Eye (tissue), 1 donor: Measurements from ENCODE around the gene ORAI1.
"Not testable (repeated sequence)": the region's sequence is repeated elsewhere in the genome, so short reads cannot be mapped to it uniquely, and the experiment has no call there.

Experiments used
- DNase-seq: peaks from one replicate; pipeline ENCODE4 v3.0.0-alpha.2; 2015

Gene ORAI1

DNA sequence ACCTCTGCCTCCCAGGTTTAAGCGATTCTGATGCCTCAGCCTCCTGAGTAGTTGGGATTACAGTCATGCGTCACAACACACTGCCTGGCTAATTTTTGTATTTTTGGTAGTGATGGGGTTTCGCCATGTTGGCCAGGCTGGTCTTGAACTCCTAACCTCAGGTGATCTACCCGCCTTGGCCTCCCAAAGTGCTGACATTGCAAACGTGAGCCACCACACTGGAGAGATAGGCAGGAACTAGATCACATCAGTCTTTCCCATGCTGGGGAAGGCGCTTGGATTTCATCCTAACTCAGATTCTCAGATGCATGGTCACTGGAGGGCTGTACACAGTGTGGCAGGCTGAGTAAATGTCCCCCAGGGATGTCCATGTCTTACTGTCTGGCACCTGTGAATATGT lies 18.0 kb upstream of the ORAI1 start:
- DNase-seq = no peak

DNA sequence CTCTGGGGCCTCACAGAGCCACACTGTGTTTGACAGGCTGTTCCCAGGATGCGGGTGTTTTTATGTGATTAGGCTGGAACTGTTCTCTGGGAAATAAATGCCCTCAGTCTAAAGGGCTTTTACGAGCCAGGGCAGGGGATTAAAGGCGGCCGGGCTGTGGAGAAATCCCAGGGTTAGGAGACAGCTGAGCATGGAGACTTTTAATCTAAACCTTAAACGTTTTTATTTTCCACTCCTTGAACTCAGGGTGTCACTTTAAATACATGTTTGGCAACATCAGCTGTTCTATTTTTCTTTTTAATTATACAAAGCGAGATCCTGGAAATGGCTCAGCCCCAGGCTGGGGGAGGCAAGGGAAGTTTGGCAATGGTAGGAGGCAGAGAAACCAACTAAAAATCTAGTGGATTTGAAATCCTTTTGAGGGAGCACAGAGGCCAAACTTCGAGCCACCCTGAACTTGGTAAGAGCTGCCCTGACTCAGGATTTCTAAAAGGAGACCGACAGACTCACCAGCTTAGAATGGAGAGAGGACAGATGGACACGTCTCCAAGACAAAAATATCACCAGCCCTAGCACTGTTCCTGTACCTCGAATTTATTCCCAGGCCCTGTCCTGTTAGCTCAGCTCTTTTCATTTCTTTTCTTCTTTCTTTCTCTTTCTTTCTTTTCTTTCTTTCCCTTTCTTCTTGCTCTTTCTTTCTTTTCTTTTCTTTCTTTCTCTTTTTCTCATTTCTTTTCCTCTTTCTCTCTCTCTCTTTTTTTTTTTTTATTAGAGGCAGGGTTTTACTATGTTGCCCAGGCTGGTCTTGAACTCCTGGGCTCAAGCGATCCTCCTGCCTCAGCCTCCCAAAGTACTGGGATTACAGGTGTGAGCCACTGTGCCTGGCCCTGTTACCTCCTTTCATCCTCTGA lies 15.8 kb upstream of the ORAI1 start:
- DNase-seq = peak; percentile 23

DNA sequence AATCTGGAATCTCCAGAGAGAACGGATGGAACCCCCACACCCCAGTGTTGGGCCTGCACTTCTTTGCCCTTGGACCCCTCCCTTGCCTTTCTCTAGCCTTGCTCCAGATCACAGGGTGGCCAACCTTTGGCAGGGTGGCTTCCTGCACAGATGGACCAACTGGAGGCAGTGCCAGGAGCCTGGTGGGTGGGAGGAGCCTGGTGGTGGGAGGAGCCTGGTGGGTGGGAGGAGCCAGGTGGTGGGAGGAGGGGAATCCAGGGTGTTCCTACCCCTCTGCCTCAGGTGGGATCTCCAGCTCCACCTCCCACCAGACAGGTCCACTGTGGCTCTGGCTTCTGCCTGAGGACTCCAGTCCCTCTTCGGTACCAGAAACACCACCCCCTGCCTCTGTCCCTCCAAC lies 15.0 kb upstream of the ORAI1 start:
- no peak for DNase-seq

DNA sequence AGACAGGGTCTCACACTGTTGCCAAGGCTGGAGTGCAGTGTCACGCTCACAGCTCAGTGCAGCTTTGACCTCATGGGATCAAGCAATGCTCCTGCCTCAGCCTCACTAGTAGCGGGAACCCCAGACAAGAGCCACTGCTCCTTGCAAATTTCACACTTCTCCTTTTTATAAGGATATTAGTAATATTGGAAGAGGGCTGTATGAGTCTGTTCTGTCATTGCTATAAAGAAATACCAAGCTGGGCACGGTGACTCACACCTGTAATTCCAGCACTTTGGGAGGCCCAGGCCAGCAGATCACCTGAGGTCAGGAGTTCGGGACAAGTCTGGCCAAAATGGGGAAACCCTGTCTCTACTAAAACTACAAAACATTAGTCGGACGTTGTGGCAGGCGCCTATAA lies 12.9 kb upstream of the ORAI1 start:
- no peak for DNase-seq

DNA sequence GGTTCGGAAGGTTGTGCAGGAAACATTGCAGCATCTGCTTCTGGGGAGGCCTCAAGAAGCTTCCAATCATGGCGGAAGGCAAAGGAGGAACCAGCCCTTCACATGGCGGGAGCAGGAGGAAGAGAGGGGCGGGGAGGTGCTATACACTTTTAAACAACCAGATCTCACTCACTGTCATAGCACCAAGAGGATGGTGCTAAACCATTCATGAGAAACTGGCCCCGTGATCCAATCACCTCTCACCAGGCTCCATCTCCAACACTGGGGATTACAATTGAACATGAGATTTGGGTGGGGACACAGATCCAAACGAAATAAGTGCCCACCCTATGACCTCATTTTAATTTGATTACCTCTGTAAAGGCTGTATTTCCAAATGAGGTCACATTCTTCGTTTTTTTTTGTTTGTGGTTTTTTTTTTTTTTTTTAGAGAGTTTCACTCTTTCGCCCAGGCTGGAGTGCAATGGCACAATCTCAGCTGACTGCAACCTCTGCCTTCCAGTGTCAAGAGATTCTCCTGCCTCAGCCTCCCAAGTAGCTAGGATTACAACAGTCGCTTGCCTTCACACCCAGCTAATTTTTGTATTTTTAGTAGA lies 11.4 kb upstream of the ORAI1 start:
- no peak for DNase-seq

DNA sequence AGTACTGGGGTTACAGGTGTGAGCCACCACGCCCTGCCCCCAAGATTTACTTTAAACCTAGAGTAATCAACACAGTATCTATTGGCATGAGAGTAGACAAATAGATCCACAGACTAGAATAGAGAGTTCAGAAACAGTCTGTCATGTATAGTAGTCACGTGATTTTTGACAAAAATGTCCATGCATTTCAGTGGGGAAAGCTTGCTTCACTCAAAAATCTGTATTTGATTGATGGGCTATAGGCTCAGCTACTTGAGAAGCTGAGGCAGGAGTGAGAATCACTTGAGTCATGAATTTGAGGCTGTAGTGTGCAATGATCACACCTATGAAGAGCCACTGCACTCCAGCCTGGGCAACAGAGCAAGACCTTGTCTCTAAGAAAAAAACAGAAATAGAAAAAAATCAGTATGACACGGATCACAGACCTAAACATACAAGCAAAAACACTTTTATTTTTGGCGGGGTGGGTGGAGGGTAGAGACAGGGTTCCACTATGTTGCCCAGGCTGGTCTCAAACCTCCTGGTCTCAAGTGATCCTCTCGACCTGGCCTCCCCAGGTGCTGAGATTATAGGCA lies 7.6 kb upstream of the ORAI1 start:
- DNase-seq = no peak

DNA sequence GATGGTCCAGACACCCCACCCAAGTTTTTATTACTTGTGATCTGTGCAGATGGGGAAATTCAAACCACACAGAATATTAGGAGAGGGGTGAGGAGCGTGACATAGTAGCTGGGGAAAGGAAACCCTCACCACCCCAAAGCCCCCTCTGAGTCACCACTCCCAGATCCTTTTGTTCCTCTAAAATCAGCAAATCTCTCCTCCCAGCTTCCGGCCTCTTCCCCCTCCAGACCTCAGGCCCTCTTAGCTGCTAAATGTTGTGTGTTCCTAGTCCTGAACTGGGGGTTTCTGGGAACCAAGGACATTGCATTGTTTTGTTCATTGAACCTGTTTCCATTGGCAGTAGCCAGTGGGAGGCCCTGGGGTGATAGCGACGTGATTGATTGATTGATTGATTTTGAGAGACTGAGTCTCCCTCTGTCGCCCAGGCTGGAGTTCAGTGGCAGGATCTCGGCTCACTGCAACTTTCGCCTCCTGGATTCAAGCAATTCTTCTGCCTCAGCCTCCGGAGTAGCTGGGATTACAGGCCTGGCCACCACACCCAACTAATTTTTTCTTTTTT lies 5.9 kb upstream of the ORAI1 start:
- DNase-seq = peak; percentile 21

DNA sequence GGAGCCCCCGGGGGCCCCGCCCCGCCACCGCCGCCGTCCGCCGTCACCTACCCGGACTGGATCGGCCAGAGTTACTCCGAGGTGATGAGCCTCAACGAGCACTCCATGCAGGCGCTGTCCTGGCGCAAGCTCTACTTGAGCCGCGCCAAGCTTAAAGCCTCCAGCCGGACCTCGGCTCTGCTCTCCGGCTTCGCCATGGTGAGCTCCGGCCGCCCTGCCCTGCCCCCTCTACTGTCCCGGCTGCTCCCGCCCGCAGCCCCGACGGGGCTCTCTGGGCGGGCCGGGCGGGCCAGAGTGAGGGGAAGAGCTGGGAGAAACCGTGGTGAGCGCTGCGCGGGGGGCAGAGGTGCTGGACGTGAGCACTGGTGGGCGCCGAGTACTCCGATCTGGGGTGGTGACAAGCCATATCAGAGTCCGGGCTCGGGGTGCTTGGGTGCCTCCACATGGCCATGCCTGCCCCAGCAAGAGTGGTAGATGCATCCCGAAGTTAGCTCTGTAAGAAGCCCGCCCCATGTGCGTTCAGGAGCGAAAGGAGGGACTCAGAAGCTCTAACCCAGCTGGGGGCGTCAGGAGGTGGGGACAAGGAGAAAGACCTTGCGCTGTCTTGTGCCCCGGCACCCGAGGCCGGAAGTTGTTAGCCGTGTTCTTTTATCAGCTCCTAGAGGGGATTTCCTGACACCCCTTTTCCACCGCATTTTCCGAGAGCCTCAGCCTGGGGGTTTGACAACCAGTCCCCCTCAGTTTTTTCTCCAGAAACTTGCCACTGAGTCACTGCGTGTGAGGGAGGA lies 717 bp downstream of the ORAI1 start:
- peak; percentile 84 for DNase-seq

DNA sequence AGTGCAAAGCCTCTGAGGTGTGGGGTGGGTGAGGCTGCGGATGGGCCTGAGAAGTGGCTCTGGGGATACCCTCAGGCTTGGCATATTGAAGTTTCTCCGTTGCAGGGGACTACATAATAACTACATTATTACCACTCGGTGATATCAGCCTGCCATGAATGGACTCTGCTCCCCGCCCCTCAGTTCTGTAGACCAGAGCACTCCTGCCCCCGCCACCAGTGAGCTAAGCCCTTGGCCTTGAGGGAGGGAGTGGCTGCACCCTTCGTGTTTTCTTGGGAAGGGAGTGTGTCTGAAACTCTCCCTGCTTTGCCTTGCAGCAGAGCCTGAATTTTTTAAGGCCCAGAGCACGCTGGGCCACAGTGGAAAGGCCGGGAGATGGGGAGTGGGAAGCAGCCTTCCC lies 1.7 kb downstream of the ORAI1 start:
- no peak for DNase-seq

DNA sequence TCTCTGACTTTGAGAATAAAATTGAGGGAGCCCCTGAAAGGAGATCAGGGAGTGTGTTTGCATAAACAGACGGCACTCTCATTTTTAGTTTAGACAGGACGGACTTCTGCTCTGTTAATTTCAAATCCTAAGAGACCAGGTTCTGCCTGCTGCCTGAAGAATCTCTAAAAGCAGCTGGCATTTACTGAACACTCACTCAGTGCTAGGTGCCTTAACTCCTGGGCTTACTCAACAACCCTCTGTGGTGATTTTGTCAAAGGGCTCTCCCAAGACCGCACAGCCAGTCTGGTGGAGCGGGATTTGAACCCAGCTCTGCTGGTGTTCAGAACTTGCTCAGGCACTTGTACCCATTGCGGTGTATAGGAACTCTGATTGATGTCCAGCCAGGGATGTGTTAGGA lies 2.2 kb downstream of the ORAI1 start:
- no peak for DNase-seq

DNA sequence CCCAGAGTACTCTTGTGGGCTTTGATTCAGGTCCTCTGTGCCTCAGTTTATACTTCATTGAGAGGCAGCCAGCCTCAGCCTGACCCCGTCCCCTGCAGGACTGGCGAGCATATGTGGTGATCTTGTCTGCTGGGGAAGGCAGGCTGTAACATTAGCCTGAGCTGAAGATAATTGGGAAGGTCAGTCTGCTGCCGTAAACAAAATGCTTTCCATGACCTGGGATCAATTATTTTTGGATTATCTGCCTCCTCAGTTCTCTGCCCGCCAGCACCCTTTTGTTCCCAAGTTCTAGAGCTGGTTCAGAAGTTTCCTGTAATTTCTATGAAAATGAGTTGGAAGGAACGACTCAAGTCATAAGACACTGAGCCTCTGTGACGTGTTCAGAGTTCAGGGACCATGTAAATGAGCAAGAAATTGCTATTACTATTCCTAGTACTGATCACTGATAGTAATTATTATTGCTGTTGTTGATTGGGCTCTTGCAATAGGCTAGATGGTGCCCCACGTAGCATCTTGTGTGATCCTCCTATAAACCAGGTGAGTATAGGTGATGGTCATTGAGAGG lies 4.5 kb downstream of the ORAI1 start:
- DNase-seq = no peak

DNA sequence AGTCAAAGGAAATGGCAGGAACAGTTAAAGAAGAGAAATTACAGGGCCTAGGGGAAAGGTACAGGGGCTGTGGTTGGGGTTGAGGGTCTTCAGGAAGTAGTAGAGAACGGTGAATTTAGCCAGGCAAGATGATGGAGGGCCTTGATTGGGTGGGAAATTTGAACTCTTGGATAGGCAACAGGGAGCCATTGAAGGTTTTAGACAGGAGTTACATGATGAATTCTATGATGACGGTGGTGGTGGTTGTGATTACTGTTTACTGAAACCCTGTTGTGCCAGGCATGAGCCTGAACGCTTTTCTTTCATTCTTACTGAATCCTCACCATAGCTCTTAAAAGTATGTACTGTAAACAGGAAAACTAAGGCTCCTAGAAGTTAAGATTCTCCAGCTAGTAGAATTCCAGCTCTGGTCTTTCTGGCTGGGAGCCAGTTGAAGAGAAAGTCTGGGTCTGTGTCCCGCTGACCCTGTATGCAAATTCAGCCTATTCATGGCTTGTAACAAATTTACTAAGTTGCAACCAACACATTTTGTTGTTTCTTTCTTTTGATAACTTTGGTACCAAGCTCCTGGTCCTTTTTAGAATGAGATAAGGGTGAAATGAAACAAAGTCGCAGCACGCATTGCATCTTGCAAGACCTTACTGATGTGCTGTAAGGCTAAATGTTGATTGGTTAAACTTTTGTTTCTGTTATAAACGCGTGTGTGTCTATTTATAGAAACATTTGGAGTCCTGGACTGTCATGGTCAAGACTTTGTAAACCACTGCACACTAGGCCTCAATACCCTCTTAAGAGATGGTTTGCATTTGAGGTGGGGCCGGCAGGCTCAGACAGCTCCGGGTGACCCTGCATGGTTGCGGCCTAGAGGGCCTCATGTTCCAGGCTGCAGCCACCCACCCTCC lies 6.0 kb downstream of the ORAI1 start:
- DNase-seq = no peak

DNA sequence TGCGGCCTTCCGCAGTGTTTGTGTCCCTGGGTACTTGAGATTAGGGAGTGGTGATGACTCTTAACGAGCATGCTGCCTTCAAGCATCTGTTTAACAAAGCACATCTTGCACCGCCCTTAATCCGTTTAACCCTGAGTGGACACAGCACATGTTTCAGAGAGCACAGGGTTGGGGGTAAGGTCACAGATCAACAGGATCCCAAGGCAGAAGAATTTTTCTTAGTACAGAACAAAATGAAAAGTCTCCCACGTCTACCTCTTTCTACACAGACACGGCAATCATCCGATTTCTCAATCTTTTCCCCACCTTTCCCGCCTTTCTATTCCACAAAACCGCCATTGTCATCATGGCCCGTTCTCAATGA lies 7.5 kb downstream of the ORAI1 start:
- not testable (repeated sequence) for DNase-seq

DNA sequence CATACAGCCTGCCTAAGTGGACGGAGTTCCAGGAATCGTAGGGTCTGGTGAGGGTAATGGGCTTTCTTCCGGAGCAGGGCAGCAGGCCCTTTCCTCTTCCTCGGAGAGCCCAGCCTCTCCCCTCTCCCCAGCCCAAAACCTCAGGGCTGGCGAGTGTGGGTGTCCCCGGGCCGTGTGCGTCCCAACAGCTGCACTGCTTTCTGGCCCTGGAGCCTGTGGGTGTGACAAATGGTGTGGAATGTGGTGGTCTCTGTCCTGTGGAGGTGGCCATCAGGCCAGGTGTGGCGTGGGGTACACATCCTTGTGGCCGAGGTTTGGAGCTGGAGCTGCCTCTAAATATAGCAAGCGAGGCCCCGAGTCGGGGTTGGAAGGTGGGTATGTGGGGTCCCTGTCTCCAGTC lies 8.5 kb downstream of the ORAI1 start:
- DNase-seq = no peak

DNA sequence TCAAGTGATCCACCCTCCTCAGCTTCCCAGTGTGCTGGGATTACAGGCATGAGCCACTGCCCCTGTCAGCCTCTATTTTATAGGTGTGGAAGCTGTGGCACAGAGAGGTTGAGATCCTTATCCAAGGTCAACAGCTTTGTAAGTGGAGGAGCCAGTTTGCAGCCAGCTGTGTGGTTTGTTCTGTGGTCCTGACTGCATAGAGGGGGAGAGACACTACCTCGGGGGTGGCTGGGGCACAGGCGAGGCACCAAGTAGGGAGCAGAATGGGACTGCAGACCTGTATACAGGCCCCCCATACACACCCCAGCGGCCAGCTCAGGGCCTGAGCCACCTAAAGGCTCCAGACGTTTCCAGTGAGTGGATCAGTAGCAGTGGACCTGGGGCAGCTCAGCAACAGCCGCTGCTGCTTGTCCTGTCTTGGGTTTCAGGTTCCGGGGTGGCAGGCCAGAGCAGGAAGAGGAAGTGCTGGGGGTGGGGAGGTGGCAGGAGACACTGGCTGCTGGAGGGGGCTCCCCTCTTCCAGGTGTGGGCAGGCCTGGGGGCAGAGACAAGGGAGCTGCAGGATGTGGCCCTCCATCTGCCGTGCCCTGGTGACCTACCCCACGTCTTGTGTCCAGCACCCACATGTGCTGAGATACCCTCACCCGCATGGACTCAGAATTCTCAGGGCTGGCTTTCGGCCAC lies 11.0 kb downstream of the ORAI1 start:
- no peak for DNase-seq

DNA sequence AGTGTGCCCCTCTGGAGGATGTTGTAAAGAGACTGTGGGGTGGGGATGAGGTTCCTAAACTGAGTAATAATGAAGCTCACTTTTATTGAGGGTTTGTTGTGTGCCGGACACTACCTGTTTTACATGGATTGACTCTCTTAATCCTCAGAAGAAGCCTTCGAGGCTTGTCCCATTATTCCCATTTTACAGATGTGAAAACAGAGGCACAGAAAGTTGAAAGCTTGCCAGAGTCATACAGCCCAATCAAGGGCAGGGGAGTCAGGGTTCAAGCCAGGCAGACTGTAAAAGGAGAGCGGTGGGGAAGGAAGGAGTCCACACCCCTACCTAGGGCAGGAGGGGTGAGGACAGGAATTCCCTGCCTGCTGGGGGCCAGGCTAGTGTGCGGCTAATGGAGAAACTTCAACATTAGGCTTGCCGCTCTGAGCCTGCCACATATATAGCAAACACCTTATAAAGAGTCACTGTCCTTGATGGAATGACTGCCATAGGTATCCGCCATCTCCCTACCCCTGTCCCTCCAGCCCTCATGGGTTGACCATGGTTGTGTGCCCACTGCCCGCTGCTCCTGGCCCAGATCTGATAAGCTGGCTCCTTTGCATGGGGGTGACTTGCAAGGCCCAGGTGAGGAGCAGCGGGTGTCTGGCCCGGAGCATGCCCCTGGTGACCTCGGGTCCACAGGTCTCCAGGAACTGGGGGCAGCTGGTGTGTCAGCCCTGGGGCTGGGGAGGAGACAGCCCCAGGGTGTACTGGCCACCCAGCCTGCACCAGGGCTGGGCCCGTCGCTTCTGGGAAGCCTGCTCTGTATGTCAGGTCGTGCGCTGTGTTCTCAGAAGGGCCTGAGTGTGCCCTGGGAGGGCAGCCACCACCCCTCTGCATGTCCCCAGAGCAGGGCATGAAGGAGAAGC lies 12.2 kb downstream of the ORAI1 start:
- no peak for DNase-seq

DNA sequence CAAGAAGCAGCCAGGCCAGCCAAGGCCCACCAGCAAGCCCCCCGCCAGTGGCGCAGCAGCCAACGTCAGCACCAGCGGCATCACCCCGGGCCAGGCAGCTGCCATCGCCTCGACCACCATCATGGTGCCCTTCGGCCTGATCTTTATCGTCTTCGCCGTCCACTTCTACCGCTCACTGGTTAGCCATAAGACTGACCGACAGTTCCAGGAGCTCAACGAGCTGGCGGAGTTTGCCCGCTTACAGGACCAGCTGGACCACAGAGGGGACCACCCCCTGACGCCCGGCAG lies 15.0 kb downstream of the ORAI1 start:
- no peak for DNase-seq

DNA sequence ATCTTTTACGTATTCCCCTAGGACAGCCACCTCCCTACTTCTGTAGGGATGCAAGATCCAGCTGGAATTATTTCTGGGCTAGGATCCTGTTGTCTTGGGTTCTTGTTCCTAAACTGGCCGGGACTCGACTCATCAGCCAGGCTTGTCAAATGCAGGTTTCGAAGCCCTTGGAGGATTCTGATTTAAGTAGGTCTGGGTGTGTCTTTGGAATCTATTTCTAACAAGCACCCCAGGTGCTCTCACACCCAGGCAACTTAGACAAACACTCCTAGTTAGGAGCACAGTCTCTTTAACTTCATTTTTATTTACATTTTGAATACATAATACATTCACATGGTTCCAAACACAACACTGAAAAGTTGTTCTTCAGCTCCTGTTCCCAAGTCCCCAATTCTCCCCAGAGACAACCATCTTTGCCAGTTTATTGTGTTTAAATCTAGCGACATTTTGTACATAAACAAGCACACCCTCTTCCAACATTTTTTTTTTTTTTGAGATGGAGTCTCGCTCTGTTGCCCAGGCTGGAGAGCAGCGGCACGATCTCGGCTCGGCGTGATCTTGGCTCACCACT lies 22.2 kb downstream of the ORAI1 start:
- DNase-seq = no peak

DNA sequence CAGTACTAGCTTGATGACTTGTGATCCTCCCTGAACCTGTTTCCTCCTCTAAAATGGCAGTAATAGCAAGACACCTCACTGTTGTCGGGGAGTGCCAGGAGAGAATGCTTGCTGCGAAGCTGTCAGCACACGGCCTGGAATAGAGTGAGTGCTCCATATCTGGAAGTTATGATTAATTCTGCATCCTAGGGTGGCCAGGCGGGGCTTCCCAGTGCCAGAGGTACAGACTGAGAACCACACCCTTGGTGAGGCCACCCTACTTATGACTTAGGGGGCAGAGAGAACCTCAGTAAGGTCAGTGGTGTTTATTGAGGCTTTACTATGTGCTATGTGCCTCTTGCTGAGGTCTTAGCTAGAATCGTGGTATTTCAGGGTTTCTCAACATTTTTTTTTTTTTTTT lies 23.0 kb downstream of the ORAI1 start:
- DNase-seq = no peak

DNA sequence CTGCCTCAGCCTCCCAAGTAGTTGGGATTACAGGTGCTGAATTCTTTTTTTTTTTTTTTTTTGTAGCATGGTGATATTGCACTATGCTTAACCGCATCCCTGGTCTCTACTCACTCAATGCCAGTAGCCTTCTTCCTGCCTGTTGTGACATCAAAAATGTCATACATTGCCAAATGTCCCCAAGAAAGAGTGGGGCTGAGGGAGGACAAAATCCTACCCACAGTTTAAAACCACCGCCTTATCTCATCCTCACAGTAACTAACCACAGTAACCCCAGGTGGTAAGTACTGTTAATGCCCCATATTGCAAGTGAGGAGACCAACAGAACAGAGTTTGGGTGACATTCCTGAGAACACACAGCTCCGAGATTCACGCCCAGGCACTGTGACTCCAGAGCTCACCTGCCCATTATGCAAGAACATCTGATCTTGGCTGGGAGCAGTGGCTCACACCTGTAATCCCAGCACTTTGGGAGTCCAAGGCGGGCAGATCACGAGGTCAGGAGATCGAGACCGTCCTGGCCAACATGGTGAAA lies 23.6 kb downstream of the ORAI1 start:
- DNase-seq = no peak
